ENCODE data around the gene BAIAP3. TPM values are rescaled to one million over a fixed set of nuclear protein-coding genes. Genes with fewer than 3 reads are reported as not detected.

The BAIAP3 gene
- total and polyA plus RNA-seq, 3 experiments from 2014 or later: 7.2 to 8.3 (median 7.5) TPM

GRCh38 chr16:1315081-1316032, 18.1 kb upstream of the BAIAP3 start:
- DNase-seq: no peak

DNA sequence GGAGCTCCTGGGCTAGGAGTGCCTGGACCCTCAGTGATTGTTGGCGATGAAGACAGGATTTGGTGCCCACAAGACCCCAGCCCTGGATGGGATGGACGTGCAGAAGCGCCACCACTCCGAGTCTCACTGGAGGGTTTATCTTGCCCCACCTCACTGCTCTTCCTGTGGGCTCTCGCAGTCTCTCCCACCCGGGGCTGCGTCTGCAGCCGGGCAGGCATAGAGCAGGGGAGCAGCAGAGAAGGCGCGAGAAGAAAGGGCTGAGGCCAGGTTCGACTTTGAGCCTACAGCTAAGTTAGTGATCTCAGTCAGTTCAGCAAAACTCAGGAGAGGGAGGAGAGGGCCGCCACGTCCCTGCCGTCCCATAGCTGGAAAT, 17.4 kb upstream of the BAIAP3 start:
- DNase-seq: no peak
- ChIA-PET POLR2A (interaction anchor here (0.6 kb wide), 1 partner anchor 38 kb away, joined by 5 read pairs; no protein-coding TSS in a partner anchor), CTCF (interaction anchor here (0.9 kb wide), 1 partner anchor 87 kb away, joined by 3 read pairs; no protein-coding TSS in a partner anchor)
- Mint-ChIP-seq H3K9me3 (no peaks in the 10 kb centered on the region), H3K27me3 (no peaks in the 10 kb centered on the region), H3K4me1 (peaks cover 18 to 40% (median 19%) of the 10 kb centered on the region in 3 donors), H3K27ac (peak overlapping the region in 1 of 8 donors; percentile 33), H3K36me3 (peaks cover 3 to 87% (median 19%) of the 10 kb centered on the region in 3 donors), H3K4me3 (peak overlapping the region in 1 of 7 donors; percentile 27)
- H3K4me1 ChIP-seq (ENCODE audit: insufficient read depth, low read length): peaks cover 25% of the 10 kb centered on the region
- no peak overlapping the region for H3K27ac ChIP-seq (ENCODE audit: low read depth, low read length)
- no peak overlapping the region for H3K4me3 ChIP-seq (ENCODE audit: low read length)
- no peaks in the 10 kb centered on the region for H3K9me3 ChIP-seq (ENCODE audit: low read length)
- H3K27me3 ChIP-seq (ENCODE audit: insufficient read depth, low read length, poor library complexity, severe bottlenecking): no peaks in the 10 kb centered on the region
- H3K36me3 ChIP-seq (ENCODE audit: insufficient read depth, low read length): peaks cover 75% of the 10 kb centered on the region

More at GRCh38 chr16:1315081-1316032, 18.1 kb upstream of the BAIAP3 start:
- ChIA-PET POLR2A (interaction anchor here (0.6 kb wide), 2 partner anchors 39 to 294 kb away, joined by 3 to 5 read pairs; no protein-coding TSS in a partner anchor), CTCF (interaction anchor here (0.9 to 1.1 kb wide), 2 partner anchors 27 to 87 kb away, joined by 3 read pairs; no protein-coding TSS in a partner anchor)
- Histone ChIP-seq H3K4me1 (ENCODE audit: insufficient read depth, low read length) (peaks cover 31% of the 10 kb centered on the region), H3K36me3 (ENCODE audit: insufficient read depth, low read length) (peaks cover 70% of the 10 kb centered on the region), H3K9me3 (ENCODE audit: low read length) (no peaks in the 10 kb centered on the region), H3K27me3 (ENCODE audit: insufficient read depth, low read length, poor library complexity, severe bottlenecking) (no peaks in the 10 kb centered on the region), H3K4me3 (ENCODE audit: low read length) (no peak overlapping the region), H3K27ac (ENCODE audit: low read depth, low read length) (no peak overlapping the region)
- H3K4me1 Mint-ChIP-seq: peaks cover 25 to 47% (median 26%) of the 10 kb centered on the region in 3 donors
- no peaks in the 10 kb centered on the region for H3K27me3 Mint-ChIP-seq
- peak overlapping the region in 1 of 8 donors; percentile 33 for H3K27ac Mint-ChIP-seq
- peaks cover 3 to 88% (median 19%) of the 10 kb centered on the region in 3 donors for H3K36me3 Mint-ChIP-seq
- no peaks in the 10 kb centered on the region for H3K9me3 Mint-ChIP-seq
- no peak overlapping the region for H3K4me3 Mint-ChIP-seq

- H3K36me3 Mint-ChIP-seq: peaks cover 3 to 92% (median 19%) of the 10 kb centered on the region in 3 donors
- H3K27me3 ChIP-seq (ENCODE audit: insufficient read depth, low read length, poor library complexity, severe bottlenecking): no peaks in the 10 kb centered on the region
- H3K4me3 Mint-ChIP-seq: peak overlapping the region in 1 of 7 donors; percentile 24
- H3K4me3 ChIP-seq (ENCODE audit: low read length): no peak overlapping the region
- peaks cover 8% of the 10 kb centered on the region for H3K4me1 ChIP-seq (ENCODE audit: insufficient read depth, low read length)
- no peaks in the 10 kb centered on the region for H3K9me3 ChIP-seq (ENCODE audit: low read length)
- peak overlapping the region in 2 of 8 donors; percentile 44 to 86 for H3K27ac Mint-ChIP-seq
- peaks cover 70% of the 10 kb centered on the region for H3K36me3 ChIP-seq (ENCODE audit: insufficient read depth, low read length)
- H3K4me1 Mint-ChIP-seq: peaks cover 10 to 24% (median 11%) of the 10 kb centered on the region in 3 donors
- DNase-seq: no peak
- no peaks in the 10 kb centered on the region for H3K9me3 Mint-ChIP-seq
- CTCF ChIA-PET: interaction anchor here (1.2 kb wide), 1 partner anchor 25 kb away, joined by 3 read pairs; no protein-coding TSS in a partner anchor
- H3K27ac ChIP-seq (ENCODE audit: low read depth, low read length): no peak overlapping the region
- POLR2A ChIA-PET: no interaction called here
- H3K27me3 Mint-ChIP-seq: no peaks in the 10 kb centered on the region
Observed at GRCh38 chr16:1317479-1318267, 15.8 kb upstream of the BAIAP3 start.

DNA sequence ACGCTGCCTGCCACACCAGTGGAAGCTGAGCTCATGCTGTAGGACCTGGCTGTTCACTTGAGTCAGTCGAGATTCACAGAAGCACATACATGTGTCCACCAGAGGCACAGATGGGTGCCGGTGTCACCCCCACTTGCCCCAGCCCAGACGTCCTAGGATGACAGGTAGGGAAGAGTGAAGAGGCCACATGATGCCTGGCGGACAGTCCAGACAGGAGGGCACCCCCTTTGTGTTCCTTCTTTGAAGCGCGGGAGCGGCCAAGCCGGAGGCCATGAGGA, 15.2 kb upstream of the BAIAP3 start:
- no peaks in the 10 kb centered on the region for H3K27me3 Mint-ChIP-seq

GRCh38 chr16:1319041-1319440, 14.4 kb upstream of the BAIAP3 start:
- Histone ChIP-seq H3K27ac (ENCODE audit: low read depth, low read length) (no peak overlapping the region), H3K9me3 (ENCODE audit: low read length) (no peaks in the 10 kb centered on the region), H3K4me3 (ENCODE audit: low read length) (no peak overlapping the region), H3K36me3 (ENCODE audit: insufficient read depth, low read length) (peaks cover 70% of the 10 kb centered on the region), H3K4me1 (ENCODE audit: insufficient read depth, low read length) (no peaks in the 10 kb centered on the region), H3K27me3 (ENCODE audit: insufficient read depth, low read length, poor library complexity, severe bottlenecking) (no peaks in the 10 kb centered on the region)
- Mint-ChIP-seq H3K4me3 (no peak overlapping the region), H3K4me1 (peaks cover 4 to 11% (median 5%) of the 10 kb centered on the region in 3 donors), H3K9me3 (no peaks in the 10 kb centered on the region), H3K36me3 (peaks cover 3 to 88% (median 19%) of the 10 kb centered on the region in 3 donors), H3K27me3 (no peaks in the 10 kb centered on the region), H3K27ac (no peak overlapping the region)
- ChIA-PET POLR2A (no interaction called here), CTCF (interaction anchor here (0.6 kb wide), 1 partner anchor 11 kb away, joined by 3 read pairs; no protein-coding TSS in a partner anchor)
- no peak for DNase-seq

More for the DNA sequence above, 15.2 kb upstream of the BAIAP3 start:
- H3K36me3 Mint-ChIP-seq: peaks cover 3 to 88% (median 19%) of the 10 kb centered on the region in 3 donors
- DNase-seq: no peak
- H3K9me3 Mint-ChIP-seq: no peaks in the 10 kb centered on the region
- no peaks in the 10 kb centered on the region for H3K9me3 ChIP-seq (ENCODE audit: low read length)
- POLR2A ChIA-PET: no interaction called here
- no peaks in the 10 kb centered on the region for H3K27me3 ChIP-seq (ENCODE audit: insufficient read depth, low read length, poor library complexity, severe bottlenecking)
- CTCF ChIA-PET: no interaction called here
- peaks cover 70% of the 10 kb centered on the region for H3K36me3 ChIP-seq (ENCODE audit: insufficient read depth, low read length)
- peak overlapping the region in 2 of 8 donors; percentile 44 to 66 for H3K27ac Mint-ChIP-seq
- peaks cover 3% of the 10 kb centered on the region for H3K4me1 ChIP-seq (ENCODE audit: insufficient read depth, low read length)
- H3K4me3 Mint-ChIP-seq: no peak overlapping the region
- peaks cover 5 to 18% (median 6%) of the 10 kb centered on the region in 3 donors for H3K4me1 Mint-ChIP-seq
- no peak overlapping the region for H3K27ac ChIP-seq (ENCODE audit: low read depth, low read length)
- no peak overlapping the region for H3K4me3 ChIP-seq (ENCODE audit: low read length)

DNA sequence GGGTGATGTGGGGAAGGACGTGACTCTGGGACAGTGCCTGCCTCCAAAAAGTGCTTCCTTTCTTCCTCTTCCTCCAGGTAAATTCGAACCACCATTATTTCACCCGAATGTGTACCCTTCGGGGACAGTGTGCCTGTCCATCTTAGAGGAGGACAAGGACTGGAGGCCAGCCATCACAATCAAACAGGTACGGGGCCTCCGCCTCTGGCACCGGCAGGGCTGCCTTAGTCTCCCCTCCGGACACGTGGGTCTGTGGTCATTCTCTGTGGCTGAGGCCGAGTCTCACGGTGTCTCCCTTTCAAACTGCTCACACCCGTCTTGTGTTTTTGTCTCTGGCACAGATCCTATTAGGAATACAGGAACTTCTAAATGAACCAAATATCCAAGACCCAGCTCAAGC, 13.3 kb upstream of the BAIAP3 start:
- H3K4me1 Mint-ChIP-seq: peaks cover 4 to 5% (median 5%) of the 10 kb centered on the region in 3 donors
- Histone ChIP-seq H3K27ac (ENCODE audit: low read depth, low read length) (no peak overlapping the region), H3K9me3 (ENCODE audit: low read length) (no peaks in the 10 kb centered on the region), H3K27me3 (ENCODE audit: insufficient read depth, low read length, poor library complexity, severe bottlenecking) (no peaks in the 10 kb centered on the region), H3K4me3 (ENCODE audit: low read length) (no peak overlapping the region), H3K4me1 (ENCODE audit: insufficient read depth, low read length) (no peaks in the 10 kb centered on the region), H3K36me3 (ENCODE audit: insufficient read depth, low read length) (peaks cover 66% of the 10 kb centered on the region)
- H3K27me3 Mint-ChIP-seq: no peaks in the 10 kb centered on the region
- no peaks in the 10 kb centered on the region for H3K9me3 Mint-ChIP-seq
- DNase-seq: no peak
- peaks cover 3 to 87% (median 19%) of the 10 kb centered on the region in 3 donors for H3K36me3 Mint-ChIP-seq
- CTCF ChIA-PET: no interaction called here
- no peak overlapping the region for H3K4me3 Mint-ChIP-seq
- peak overlapping the region in 1 of 8 donors; percentile 20 for H3K27ac Mint-ChIP-seq
- POLR2A ChIA-PET: no interaction called here

DNA sequence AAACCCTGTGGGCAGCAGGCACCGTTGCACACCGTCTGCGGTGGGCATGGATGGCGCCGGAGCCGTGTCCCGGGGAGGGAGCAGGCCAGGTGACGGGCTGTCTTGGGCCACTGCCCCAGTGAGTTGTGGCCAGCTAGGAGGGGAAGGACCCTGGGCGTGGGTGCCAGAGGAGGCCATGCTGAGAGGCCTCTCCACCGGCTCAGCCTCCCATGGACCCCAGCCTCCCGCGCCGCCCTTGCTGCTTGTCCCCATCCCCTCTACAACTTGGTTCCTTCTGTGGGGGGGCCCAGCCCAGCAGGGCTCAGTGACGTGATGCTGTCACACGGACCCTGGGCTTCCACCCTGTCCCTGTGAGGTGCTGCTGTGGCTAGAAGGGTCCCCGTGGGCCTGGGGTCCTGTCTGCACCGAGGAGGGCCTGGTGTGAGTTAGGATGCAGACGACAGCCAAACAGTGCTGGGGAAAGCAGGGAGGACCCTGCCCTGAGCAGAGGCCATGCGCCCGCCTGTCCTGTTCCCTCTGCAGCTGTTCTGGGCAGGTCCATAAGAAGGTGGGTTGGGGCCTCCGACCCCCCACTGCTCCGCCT, 12.7 kb upstream of the BAIAP3 start:
- H3K9me3 ChIP-seq (ENCODE audit: low read length): no peaks in the 10 kb centered on the region
- Mint-ChIP-seq H3K36me3 (peaks cover 3 to 88% (median 19%) of the 10 kb centered on the region in 3 donors), H3K4me3 (no peak overlapping the region), H3K27ac (peak overlapping the region in 1 of 8 donors; percentile 20), H3K4me1 (peaks cover 4 to 5% (median 5%) of the 10 kb centered on the region in 3 donors), H3K27me3 (no peaks in the 10 kb centered on the region), H3K9me3 (no peaks in the 10 kb centered on the region)
- H3K27me3 ChIP-seq (ENCODE audit: insufficient read depth, low read length, poor library complexity, severe bottlenecking): no peaks in the 10 kb centered on the region
- no peak for DNase-seq
- peaks cover 61% of the 10 kb centered on the region for H3K36me3 ChIP-seq (ENCODE audit: insufficient read depth, low read length)
- ChIA-PET POLR2A (interaction anchor here (0.6 kb wide), 1 partner anchor 43 kb away, joined by 8 read pairs; no protein-coding TSS in a partner anchor), CTCF (no interaction called here)
- no peak overlapping the region for H3K27ac ChIP-seq (ENCODE audit: low read depth, low read length)
- no peak overlapping the region for H3K4me3 ChIP-seq (ENCODE audit: low read length)
- H3K4me1 ChIP-seq (ENCODE audit: insufficient read depth, low read length): no peaks in the 10 kb centered on the region
